ENCODE results near the gene PALLD. TPM values are rescaled to one million over a fixed set of nuclear protein-coding genes. Genes with fewer than 3 reads are reported as not detected.

The PALLD gene
- polyA plus RNA-seq, 3 donors = 7.0 to 145 (median 22.7) TPM

DNA sequence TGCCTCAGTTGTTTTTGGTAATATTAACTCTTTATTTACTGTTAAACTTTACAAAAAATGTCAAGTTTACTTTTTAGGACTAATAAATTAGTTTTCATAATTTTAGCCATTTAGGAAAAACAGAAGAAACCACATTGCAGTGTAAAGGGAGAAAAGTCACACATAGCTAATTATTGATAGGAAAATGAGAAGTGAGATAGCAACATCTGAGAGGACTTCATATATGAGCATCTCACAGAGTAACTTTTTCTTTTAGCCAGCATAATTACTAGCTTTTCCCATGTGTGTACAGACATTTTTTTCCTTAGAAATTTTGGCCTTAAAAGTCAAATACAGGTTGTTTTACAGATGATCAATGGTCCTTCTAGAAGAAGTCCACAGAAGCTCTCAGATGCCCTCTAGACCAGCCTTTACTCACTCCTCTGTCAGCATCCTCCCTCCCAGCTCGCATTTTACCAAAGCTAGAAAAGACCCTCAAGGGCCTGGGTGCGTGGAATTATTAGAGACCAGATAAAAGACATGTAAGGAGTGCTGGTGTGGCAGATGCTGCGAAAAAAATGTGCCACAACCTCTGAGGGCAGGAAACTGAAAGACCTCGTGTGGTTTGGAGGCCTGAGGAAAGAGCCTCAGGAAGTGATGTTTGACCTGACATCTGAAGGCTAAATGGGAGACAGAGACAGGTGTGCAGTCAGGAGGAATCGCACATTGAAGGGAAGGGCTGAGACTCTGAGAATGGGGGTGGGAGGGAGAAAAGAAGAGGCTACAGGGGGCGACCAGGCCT is 356.3 kb downstream of the PALLD start:
- 65 to 84% (median 68%) methylated on average over 6 of the region's 6 CpGs for WGBS, 3 donors
- H3K27ac ChIP-seq (ENCODE audit: low read depth, low read length) = no peak overlapping the region

DNA sequence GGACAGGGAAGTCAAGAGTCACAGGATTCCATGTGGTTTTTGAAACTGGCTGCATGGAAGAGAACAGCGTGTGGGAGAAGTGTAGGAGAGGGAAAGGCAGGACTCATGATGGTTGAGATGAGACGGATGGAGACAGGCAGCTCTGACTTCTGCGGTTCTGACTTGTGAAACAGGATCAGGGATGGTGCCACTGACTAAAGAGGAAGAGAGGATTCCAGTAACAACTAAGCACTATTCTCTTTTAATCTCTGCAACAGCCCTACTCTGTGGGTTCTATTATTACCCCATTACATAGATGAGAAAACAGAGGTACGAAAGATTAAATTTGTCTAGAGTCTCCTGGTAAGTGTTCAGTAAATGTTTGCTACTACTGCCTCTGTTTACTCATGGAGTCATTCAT is 356.9 kb downstream of the PALLD start:
- 71 to 93% (median 71%) methylated on average over 4 of the region's 4 CpGs for WGBS, 3 donors
- H3K27ac ChIP-seq (ENCODE audit: low read depth, low read length) = no peak overlapping the region

DNA sequence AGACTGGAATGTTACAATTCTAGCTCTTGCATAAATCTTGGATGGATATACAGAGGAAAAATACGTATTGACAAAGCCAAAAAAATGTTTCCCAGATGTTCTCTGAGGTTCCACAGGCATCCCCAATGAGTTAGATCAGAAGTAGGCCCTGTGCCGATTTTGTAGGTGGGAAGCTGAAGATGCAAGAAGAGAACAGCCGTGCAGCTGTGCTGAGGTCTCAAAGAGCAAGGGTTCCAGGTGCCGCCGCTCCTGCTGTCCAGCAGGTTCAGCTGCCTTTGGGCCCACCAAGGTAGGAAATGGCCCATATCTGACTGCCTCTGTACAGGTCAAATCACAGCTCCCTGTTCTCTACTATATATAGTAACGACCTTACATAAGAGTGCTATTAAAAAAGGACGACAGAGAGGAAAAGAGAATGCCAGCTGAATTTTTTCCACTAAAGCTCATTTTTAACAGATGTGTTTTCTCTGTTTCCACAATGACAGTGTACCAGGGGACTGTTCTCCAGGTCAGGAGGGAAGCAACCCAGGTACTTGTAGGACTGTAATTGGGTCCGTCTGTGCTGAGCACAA is 357.6 kb downstream of the PALLD start:
- H3K27ac ChIP-seq (ENCODE audit: low read depth, low read length) = no peak overlapping the region
- 51 to 82% (median 76%) methylated on average over 8 of the region's 8 CpGs for WGBS, 3 donors

DNA sequence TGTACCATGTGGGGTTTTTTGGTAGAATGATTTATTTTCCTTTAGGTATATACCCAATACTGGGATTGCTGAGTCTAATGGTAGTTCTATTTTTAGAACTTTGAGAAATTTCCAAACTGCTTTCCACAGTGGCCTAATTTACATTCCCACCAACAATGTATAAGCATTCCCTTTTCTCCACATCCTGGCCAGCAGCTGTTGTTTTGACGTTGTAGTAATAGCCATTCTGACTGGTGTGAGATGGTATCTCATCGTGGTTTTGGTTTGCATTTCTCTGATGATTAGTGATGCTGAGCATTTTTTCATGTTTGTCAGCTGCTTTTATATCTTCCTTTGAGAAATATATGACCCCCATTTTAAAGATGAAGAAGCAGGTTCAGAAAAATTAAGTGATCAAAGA is 359.5 kb downstream of the PALLD start:
- H3K27ac ChIP-seq (ENCODE audit: low read depth, low read length) = no peak overlapping the region
- 57 to 82% (median 66%) methylated on average over 2 of the region's 2 CpGs for WGBS, 3 donors

DNA sequence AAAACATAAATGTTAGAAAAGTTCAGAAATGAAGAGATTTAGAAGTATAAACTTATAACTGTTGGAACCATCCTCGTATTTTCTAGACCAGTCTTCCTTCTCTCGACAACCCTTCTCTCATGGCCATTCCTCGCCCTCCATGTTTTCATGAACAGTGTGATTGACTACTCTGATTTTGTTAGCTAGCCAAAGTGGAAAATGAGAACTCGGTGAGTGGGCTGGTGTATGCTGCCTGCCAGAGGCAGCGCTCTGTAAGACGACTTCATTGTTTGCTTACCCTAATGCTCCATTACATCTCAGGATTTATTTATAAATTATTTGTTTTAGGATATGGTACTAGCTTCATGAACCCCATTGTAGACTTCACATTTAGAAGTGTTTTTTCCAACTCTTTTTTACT is 360.2 kb downstream of the PALLD start:
- WGBS, 3 donors = 76 to 95% (median 85%) methylated on average over 6 of the region's 6 CpGs
- H3K27ac ChIP-seq (ENCODE audit: low read depth, low read length) = no peak overlapping the region

DNA sequence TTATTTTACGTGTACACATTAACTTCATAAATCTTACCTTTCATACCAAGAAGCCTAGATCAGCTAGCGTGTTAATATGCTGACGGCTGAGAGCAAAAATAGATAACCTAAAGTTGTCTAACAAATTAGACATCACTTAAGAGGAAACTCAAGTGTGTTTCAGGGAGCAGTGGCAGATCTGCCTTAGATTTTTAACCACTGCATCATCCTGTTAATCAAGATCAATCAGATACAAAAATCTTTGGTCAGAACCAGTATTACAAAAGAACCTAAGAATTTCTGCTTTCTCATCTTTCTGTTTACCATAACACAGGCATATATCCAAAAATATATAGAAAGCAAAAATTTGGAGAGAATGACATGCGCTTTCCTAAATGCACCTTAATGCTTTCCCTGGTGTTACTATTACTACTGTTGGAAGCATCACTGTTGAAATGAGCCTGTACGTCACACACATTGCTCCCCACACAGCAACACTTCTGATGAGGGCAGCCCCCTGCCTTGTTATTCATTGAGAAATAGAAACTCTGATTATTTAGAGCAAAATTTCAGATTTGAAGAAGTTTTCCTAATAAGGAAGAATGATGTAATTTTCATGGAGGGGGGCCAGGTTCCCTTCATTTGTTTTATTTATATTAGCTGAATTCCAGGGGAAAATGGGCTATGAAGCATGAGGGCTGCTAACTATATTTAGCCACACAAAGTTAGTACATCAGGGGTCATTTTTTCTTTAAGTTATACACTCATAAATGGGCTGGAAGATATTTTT is 360.9 kb downstream of the PALLD start:
- WGBS, 3 donors = 75 to 91% (median 90%) methylated on average over 5 of the region's 5 CpGs
- no peak overlapping the region for H3K27ac ChIP-seq (ENCODE audit: low read depth, low read length)

DNA sequence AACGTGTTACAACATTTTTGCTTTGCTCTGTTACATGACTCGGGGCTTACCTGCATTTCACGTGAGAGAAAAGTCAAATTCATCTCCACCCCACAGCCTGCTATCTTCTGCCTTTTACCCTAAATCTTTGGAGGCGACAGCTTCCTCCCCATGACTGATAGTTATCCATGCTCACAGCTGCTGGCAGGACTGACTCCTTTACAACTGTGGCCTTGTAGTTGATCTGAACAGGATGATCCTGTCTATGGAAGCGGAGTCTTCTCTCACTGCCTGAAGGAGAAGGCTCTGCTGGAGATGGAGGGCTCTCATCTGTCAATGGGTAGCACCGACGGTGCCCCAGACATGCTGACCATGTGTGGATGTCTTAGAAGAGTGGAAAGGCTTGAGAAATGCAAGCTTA is 362.2 kb downstream of the PALLD start:
- 89 to 94% (median 91%) methylated on average over 7 of the region's 7 CpGs for WGBS, 3 donors
- no peak overlapping the region for H3K27ac ChIP-seq (ENCODE audit: low read depth, low read length)

DNA sequence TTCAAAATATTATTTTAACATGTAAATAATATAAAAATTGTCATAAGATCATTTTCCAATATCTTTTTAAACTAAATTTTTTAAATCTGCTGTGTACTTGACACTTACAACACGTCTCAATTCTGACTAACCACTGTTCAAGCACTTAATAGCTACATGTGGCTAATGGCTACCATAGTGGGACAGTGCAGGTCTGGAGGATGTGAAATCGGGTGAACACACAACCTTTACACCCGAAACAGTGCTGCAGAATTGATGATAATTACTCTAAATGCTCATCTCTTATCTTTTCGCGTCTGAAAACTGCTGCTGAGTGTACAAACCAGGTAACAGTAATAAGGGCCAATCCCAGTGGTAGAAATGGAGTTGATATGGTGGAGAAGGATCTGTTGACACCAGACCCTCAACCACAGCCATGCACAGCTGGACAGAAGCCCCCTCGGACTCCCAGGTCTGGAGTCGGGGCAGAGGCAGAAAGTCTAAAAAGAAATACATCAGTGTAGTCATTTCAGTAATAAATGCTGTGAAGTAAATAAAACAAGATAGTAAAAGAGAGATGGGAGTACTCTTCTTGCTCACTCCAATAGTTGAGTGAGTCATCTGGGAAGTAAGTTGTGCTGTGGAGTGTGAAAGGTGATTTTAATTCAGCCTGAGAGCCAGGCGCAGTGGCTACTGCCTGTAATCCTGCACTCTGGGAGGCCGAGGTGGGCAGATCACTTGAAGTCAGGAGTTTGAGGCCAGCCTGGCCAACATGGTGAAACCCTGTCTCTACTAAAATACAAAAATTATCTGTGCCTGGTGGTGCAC is 363.2 kb downstream of the PALLD start:
- 89 to 94% (median 90%) methylated on average over 9 of the region's 9 CpGs for WGBS, 3 donors

DNA sequence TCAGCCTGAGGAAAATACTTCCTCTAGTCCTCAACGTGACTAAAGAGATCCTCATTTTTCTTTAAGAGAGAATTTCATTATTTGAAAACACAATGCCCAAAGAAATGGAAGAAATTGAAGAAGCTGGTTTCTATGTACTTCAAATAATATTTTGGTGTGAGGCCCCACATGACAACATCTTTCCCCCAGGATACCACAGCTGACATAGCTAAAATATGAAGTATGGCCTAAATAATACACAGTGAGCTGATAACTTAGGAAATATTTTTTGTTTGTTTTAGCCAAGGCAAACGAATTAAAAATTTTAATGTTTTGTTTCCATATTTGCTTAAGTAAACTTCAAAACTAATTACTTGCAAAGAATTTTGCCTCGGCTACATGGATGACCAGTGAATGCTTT is 364.0 kb downstream of the PALLD start:
- H3K27ac ChIP-seq (ENCODE audit: low read depth, low read length) = no peak overlapping the region
- 52 to 68% (median 66%) methylated on average over 3 of the region's 3 CpGs for WGBS, 3 donors

More for the DNA sequence above, 363.2 kb downstream of the PALLD start:
- no peak overlapping the region for H3K27ac ChIP-seq (ENCODE audit: low read depth, low read length)

DNA sequence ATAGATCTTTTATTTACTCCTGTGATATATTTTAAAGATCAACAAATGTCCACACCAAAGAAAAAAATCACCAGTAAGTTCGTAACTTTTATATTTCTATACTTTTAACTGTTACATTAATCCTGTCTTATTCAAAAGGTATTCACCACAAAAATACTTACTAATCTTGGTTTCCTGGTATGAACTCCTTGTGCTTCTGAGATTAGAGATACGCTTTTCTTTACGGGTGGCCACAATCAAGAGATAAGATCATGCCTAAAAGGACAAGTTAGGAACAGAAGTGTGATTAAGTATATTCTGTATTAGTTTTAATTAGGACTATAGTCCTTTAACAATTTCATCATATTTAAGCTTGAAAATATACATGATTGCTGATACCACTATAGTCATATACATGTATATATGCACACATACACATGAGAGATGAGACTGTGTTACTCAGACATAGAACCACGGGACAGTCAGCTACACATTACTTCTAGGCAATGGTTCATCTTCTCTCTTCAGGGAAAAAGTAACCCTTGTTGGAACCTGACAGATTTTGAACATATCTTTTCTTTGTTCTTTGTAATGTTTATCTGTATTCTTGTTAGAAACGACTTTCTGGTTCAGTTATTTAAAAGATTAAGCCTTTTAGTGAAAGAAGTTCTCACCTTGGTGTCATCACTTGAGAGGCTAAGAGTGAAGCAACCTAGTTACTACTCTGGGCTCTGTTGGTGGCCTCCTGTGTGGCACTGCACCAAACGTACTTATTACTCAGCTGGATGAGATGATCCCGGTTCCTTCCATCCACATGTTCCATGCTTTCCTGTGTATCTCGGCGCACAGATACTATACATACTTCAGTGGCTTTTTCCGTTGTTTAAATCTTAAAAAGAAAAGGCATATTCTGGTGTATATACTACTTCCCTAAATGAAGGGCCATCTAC is 367.1 kb downstream of the PALLD start:
- WGBS, 3 donors = 72 to 82% (median 72%) methylated on average over 10 of the region's 10 CpGs
- no peak overlapping the region for H3K27ac ChIP-seq (ENCODE audit: low read depth, low read length)

DNA sequence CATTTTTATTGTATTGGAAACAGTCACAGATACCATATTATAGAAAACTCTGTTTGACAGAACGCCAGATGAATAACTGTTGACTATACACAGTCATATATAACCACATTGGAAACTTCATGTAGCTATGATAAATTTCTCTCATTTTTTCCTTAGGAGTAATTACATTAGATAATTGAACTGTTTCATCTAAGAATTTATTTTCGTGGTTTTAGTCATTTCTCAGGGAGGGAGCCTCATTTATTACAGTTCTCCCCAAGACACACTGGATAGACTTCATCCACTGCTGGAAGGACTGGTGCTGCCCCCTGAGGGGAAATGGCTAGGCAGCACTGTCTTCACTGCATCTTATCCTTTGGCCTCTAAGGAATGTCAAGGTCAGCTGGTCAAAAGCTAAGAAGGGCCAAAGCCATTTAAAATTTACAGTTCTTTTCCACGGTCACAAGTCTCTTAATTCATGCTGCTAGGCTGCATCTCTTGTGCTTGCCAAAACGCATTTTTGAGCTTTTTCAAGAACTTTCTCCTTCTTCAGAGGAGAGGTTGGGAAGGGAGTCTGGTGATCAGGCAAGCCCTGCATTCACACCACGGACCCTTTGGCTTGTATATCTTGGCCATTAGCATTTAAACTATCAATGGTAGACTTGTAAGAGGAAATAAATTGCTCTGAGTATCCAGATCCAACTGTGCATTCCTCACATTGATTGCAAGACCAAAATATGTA is 368.1 kb downstream of the PALLD start:
- WGBS, 3 donors = 54 to 72% (median 70%) methylated on average over 5 of the region's 5 CpGs
- H3K27ac ChIP-seq (ENCODE audit: low read depth, low read length) = no peak overlapping the region

DNA sequence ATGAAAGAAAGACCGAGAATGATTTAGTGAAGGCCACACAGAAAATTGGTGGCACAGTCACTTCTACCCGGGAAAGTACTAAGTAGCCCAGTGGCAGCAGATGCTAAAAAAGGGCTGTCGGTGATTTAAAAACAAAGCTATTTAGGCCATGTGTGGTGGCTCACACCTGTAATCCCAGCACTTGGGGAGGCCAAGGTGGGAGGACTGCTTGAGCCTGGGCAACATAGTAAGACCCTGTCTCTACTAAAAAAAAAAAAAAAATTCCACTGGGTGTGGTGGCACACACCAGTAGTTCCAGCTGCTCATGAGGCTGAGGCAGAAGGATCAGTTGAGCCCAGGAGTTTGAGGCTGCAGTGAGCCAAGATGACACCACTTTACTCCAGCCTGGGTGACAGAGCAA is 369.0 kb downstream of the PALLD start:
- no peak overlapping the region for H3K27ac ChIP-seq (ENCODE audit: low read depth, low read length)
- WGBS, 3 donors = 90 to 96% (median 93%) methylated on average over 3 of the region's 3 CpGs

DNA sequence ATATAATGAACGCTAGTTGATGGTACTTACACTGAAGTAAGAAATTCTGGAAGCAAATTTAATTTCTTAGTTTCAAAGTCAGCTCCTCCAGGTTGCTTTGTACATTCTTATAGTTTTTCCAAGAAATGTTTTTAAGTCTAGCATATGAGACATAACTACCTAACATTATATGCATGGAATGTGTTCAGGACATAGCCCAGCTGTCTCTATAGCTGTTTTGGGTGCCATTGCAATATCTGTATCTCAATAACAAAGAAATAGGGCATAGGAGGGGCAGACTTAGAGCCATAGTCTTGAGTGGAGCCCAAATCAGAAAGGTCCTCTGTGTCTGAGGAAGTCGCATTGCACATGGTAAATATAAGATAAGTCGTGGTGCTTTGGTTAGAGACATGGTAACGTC is 369.8 kb downstream of the PALLD start:
- 96 to 99% (median 97%) methylated on average over 4 of the region's 4 CpGs for WGBS, 3 donors
- no peak overlapping the region for H3K27ac ChIP-seq (ENCODE audit: low read depth, low read length)

DNA sequence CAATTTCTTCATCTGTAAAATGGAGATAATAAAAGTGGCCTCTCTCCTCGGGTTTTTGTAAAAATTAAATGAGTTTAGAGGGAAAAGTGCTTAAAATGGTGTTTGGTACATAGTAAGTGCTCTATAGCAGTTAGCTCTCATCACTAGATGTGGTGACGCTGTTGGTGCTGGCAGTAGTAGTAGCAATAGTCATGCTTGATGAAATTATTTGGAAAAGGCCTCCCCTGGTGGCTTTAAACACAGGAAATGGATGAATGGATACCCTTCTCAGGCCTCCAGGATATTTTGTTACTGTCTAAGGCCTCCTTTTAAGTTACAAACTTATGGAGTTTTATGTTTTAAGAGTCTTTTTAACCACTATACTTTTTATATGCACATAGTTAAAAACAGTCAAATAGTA is 370.3 kb downstream of the PALLD start:
- 92 to 94% (median 93%) methylated on average over 2 of the region's 2 CpGs for WGBS, 3 donors
- H3K27ac ChIP-seq (ENCODE audit: low read depth, low read length) = no peak overlapping the region

DNA sequence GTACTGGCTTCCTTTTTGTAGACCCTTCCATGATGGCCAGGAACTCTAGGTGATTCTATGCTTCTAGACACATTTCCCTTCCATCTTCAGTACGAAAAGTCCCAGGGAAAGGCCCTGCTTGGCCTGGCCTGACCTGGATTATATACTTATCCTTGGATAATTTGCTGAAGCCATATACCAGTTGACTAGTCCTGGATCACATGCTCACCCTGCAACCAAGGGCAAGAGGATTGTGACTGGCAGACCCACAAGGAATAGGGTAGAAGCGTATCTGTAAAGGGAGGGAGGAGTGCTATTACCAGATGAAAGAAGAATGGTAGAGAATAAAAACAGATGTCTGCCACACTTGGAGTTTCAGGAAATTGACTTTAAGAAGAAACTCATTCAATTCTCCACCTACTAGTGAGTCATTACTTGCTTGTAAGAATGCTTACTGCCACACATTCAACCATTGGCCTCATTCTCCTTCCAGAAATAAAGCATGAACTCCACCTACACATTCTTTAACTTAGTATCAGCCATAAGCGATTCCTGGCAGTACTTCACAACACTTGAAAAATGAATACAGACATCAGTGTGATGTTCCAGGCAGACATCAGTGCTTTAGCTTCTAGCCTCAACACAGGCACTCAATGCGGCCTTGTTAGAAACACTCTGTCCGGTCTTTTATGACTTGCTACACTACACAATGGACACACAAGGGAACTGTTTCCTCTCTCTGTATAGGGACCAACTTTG is 371.4 kb downstream of the PALLD start:
- no peak overlapping the region for H3K27ac ChIP-seq (ENCODE audit: low read depth, low read length)
- 84 to 90% (median 87%) methylated on average over 5 of the region's 5 CpGs for WGBS, 3 donors

DNA sequence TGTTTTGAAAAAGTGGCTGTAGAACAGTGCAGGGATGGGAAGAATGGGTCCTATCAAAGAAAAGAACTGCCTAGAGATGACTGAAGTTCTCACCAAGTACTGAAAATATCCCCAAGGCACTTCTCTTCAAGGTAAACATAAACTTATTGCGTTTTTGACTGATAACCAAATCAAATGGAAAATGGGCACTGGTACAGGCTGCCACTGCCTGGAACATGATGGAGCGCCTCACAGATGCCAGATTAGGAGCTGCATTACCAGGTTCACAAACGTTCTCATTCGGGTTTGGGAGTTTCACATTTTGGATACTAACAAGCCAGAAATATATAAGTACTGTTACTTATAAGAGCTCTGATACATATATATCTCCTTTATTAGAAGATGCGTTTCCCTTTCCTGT is 371.9 kb downstream of the PALLD start:
- 68 to 94% (median 91%) methylated on average over 5 of the region's 5 CpGs for WGBS, 3 donors
- H3K27ac ChIP-seq (ENCODE audit: low read depth, low read length) = no peak overlapping the region

Data from adipose tissue (tissue), 3 donors.